Measurements from ENCODE around the gene HEXB.
"Not testable (repeated sequence)": the region's sequence is repeated elsewhere in the genome, so short reads cannot be mapped to it uniquely, and the experiment has no call there.

Gene HEXB

DNA sequence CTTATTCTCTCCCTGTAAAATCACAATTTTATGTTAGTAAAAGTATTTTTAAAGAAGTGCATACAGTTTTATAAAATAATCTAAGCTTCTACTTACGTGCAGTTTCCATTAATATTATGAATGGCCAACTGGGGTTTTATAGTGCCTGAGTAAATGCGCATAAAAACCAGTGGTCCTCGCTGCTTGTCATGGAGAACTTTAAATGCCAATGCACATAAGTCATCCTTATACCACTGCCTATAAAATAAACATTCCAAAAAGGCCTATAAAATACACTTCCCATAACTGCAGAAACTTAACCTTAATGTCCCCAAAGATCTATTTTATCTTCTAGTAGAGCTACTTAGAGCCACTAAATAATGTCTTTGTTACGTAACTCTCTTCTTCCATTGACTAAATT lies 53.4 kb downstream of the HEXB start:
- DNase-seq (ENCODE audit: low read depth, low spot score) = no peak

DNA sequence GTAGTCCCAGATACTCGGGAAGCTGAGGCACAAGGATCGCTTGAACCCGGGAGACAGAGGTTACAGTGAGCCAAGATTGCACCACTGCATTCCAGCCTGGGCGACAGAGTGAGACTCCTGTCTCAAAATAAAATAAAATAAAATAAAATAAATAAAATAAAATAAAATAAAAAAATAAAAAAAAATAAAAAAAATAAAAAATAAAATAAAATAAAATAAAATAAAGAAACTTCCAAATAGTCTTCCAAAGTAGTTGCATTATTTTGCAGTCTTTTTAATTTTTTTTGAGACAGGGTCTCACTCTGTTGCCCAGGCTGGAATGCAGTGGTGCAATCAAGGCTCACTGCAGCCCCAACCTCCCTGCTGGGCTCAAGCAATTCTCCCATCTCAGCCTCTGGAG lies 63.7 kb downstream of the HEXB start:
- not testable (repeated sequence) for DNase-seq (ENCODE audit: low read depth, low spot score)

DNA sequence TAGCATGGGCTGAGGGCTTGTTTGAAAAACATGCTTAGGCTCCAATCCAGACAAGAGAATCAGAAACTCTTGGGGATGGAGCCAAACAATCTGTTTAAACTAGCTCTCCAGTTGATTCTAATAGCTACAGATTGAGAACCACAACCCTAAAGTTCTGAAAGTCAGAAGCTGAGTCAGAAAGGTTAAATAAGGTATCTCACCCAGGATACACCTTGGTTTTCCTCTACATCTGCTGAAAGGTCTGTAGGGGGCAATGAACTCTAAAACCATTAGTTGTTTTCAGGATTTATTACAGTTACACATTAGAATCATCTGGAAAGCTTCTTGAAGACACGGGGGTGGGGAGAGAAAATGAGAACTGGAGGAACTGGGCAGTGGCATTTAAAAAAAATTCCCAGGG lies 76.2 kb downstream of the HEXB start:
- DNase-seq (ENCODE audit: low read depth, low spot score) = no peak

DNA sequence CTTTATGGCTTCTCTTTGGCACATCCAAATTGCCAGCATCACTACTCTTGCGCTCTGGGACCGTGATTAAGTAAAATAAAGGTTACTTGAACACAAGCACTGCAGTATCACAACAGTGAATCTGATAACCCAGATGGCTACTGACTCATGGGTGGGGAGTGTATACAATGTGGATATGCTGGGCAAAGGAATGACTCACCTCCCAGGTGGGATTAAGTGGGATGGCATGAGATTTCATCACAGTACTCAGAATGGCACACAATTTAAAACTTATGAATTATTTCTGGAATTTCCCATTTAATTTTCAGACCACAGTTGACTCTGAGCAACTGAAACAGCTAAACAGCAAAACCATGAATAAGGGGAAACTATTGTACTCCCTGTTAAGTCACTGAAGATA lies 77.6 kb downstream of the HEXB start:
- no peak for DNase-seq (ENCODE audit: low read depth, low spot score)

DNA sequence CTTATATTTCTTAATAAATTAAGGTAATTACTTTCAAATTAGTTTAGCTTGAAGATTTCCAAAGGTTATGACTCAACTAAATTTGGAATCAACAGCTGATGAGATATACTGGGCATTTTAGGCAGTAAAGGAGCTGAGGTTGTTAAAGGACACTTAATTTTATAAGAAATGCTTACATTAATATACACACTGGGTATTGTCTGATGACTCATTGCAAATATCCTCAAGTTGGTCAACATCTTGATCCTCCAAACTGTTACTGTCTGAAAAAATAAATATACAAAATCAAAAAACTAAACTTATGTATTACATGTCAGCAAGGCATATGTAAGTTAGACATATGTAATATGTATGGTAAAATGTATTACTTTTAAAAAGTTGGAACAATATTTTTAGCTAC lies 78.5 kb downstream of the HEXB start:
- DNase-seq (ENCODE audit: low read depth, low spot score) = no peak

DNA sequence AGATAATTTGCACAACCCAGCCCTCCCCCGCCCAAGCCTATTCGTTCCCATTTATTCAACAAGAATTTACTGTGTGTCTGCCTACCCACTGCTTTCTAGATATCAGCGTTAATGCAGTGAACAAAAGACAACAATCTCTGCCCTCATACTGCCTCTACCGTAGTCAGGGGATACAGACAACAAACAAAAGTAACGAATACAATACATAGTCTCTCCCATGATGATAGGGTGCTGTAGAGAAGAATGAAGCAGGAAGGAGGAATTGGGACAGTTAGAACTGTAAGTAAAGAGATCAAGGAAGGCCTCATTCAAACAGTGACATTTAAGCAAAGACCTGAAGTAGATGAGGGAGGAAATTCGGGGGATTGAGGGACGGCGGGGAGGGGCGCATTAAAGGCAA lies 80.2 kb downstream of the HEXB start:
- DNase-seq (ENCODE audit: low read depth, low spot score) = no peak

DNA sequence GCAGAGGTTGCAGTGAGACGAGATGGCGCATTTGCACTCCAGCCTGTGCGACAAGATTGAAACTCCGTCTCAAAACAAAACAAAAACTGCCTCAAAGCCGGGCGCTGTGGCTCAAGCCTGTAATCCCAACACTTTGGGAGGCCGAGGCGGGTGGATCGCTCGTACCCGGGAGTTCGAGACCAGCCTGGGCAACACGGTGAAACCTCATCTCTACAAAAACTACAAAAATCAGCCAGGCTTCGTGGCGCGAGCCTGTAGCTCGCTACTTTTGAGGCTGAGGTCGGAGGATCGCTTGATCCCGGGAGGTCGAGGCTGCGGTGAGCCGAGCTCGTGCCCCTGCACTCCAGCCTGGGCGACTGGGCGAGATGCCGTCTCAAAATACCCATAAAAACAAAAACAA lies 80.9 kb downstream of the HEXB start:
- DNase-seq (ENCODE audit: low read depth, low spot score) = no peak

DNA sequence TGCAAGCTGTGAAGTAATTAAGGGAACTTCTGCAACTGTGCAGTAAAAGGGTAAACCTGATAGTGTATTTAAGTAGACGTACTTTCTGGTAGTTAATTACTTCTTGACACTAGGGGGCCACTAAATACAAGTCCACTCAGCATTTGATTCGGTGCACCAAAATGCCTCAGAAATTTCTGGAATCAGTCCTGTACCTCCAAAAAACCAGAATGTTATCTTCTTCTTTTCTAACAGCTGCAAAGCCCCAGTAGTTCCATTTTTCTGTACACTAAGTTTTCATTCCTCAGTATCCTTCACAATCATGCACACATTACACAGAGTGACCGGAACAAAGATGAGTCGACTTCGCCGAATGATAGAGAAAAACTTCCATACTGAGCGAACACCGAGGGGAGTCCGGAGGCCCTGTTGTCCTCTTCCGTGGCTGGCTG lies 81.4 kb downstream of the HEXB start:
- DNase-seq (ENCODE audit: low read depth, low spot score) = no peak

DNA sequence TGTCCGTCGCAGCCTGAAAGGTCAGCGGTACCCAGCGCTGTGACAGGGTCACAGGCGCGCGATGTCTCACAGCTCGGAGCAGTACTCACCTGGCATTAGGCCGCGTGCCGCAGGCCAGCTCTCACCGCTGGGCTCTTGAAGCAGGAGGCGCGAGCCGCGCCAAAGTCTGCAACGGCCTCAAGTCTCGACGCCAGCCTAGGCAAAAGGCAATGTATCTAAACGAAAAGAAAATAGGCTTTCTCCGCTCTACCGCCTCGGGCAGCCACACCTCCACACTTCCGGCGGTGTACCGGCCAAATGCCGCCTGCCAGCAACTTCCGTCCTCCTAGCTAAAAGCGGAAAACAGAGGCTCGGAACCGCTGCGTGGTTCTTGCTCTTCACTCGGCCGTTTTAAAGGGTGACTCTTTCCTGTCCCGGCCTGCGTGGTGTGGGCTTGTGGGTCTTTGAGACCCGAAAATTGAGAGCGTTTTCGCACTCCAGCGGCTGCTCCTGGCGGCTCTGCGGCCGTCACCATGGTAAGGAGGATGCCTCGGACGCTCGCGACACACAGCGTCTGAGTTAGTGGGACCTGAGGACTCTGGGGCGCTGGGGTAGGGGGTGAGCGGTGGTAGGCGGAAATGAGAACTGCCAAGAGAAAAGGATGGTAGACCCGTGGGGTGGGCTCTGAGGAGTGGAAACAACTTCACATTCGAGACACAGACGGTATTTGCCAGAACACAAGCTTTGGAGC lies 82.0 kb downstream of the HEXB start, which contains the start of the genes GFM2 and NSA2:
Gene GFM2, minus strand, starts transcription at position 269 of the 730 bp plus-strand sequence. CDS start 3,375 bp downstream, outside the sequence.
Gene NSA2, plus strand, starts transcription at position 401 of the 730 bp plus-strand sequence. Its CDS starts 112 bp downstream, at position 513.
- DNase-seq (ENCODE audit: low read depth, low spot score) = peak; percentile 75

DNA sequence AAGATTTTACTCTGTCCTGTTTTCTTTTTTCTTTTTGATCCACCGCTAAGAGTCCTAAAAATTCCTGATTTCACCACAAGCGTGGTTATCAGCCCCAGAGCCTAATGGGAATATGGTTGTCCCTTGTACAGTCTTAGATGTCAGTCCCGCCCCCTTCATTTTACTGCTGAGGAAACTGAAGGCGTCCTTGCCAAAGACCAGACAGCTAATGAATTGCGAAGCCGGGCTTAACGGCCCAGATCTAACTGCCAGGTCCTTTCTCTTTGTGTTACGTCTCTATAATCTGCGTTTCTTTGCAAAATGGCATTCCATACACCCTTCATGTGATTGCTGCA lies 82.5 kb downstream of the HEXB start:
- no peak for DNase-seq (ENCODE audit: low read depth, low spot score)
